Right atrium auricular region (tissue), 2 donors: ENCODE measurements around the gene ZNF845. TPM values are rescaled to one million over a fixed set of nuclear protein-coding genes. Genes with fewer than 3 reads are reported as not detected.
"Not testable (repeated sequence)": the region's sequence is repeated elsewhere in the genome, so short reads cannot be mapped to it uniquely, and the experiment has no call there.

Experiments
- DNase-seq: peaks from one replicate; pipeline ENCODE4 v3.0.0-alpha.2; 2019; ENCODE audit warnings: low spot score
- H3K27ac ChIP-seq, 2 donors: fragments of 200-600 bp; sonication (generic); 1 replicate in 1 of 2; 2 replicates in 1 of 2; pipeline ENCODE4 v1.5.1; 2016 to 2019
- H3K27me3 ChIP-seq, 2 donors: fragments of 200-600 bp; sonication (generic); one replicate each; pipeline versions ENCODE4 v1.5.1 to v1.6.0; 2017 to 2019
- H3K36me3 ChIP-seq: fragments of 200-600 bp; sonication (generic); one replicate; pipeline ENCODE4 v1.5.1; 2016
- H3K4me1 ChIP-seq, 2 donors: fragments of 200-600 bp; sonication (generic); one replicate each; pipeline versions ENCODE4 v1.5.1 to v1.6.0; 2017 to 2019
- H3K4me3 ChIP-seq, 2 donors: fragments of 200-600 bp; sonication (generic); 1 replicate in 1 of 2; 2 replicates in 1 of 2; pipeline ENCODE4 v1.5.1; 2017 to 2019; ENCODE audit warnings: mild to moderate bottlenecking in 1 of 2, moderate library complexity in 1 of 2
- H3K9me3 ChIP-seq, 2 donors: fragments of 200-600 bp; sonication (generic); one replicate each; pipeline ENCODE4 v1.5.1; 2019
- total RNA-seq, 2 donors: library from RNA; depleted of rRNA; stranded (reverse); fragments of >200 nt; gene quantifications; one replicate each; pipeline ENCODE4 v1.1.0, GENCODE V29; 2016
- TF ChIP-seq, protein P1 (sequence below), 2 donors: fragments of 200-600 bp; sonication (generic); IDR thresholded peaks; one replicate each; pipeline ENCODE4 v1.5.1; 2019; ENCODE audit warnings: antibody characterized with exemption in 2 of 2

Gene ZNF845
- total RNA-seq, 2 donors from 2014 or later, result 2.4 to 3.3 TPM

DNA sequence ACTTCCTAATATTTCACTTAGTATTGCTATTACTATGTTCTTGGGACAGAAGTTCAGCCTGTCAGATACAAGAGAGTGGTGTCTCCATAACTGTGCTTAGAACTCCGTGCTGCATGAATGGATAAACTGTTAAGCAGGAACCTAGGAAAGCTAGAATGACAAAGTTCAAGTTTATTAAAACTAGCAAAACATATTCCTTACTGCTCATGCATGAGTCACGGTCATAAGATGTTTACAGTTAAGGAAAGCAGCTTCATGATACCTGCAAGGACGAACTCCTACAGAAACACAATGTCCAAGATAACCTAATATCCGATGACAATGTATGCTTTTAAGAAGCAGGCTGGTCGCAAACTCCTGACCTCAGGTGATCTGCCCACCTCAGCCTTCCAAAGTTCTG lies 55.4 kb downstream of the ZNF845 start:
- H3K27ac ChIP-seq, result no peak overlapping the region
- H3K9me3 ChIP-seq, result no peaks in the 10 kb centered on the region
- H3K4me3 ChIP-seq, result no peak overlapping the region
- no peaks in the 10 kb centered on the region for H3K27me3 ChIP-seq
- H3K4me1 ChIP-seq, result peaks cover 0 to under 1% of the 10 kb centered on the region in 2 donors
- TF ChIP-seq, protein P1, sequence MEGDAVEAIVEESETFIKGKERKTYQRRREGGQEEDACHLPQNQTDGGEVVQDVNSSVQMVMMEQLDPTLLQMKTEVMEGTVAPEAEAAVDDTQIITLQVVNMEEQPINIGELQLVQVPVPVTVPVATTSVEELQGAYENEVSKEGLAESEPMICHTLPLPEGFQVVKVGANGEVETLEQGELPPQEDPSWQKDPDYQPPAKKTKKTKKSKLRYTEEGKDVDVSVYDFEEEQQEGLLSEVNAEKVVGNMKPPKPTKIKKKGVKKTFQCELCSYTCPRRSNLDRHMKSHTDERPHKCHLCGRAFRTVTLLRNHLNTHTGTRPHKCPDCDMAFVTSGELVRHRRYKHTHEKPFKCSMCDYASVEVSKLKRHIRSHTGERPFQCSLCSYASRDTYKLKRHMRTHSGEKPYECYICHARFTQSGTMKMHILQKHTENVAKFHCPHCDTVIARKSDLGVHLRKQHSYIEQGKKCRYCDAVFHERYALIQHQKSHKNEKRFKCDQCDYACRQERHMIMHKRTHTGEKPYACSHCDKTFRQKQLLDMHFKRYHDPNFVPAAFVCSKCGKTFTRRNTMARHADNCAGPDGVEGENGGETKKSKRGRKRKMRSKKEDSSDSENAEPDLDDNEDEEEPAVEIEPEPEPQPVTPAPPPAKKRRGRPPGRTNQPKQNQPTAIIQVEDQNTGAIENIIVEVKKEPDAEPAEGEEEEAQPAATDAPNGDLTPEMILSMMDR (IDR thresholded peaks at IDR 0.05), result no peak
- H3K36me3 ChIP-seq, result no peaks in the 10 kb centered on the region
- DNase-seq, result no peak

DNA sequence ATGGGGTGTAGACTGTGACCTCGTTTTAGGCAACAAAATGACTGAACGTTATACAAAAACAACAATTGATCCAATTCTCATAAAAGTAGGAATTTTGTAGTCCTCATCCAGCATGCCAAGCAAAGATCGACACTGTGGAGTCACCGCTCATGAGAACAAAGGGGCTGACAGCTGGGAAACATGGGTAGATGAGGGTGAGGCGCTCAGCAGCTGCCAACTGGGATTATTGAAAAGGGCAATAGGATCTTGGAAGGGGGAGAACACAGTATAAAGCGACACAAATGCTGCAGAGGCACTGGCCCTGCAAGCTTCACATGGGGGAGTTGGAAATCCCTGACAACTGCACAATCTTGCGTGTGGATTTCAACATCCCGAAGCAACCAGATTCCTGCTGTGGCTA lies 56.0 kb downstream of the ZNF845 start:
- no peaks in the 10 kb centered on the region for H3K36me3 ChIP-seq
- no peak overlapping the region for H3K4me3 ChIP-seq
- H3K9me3 ChIP-seq, result no peaks in the 10 kb centered on the region
- H3K27me3 ChIP-seq, result no peaks in the 10 kb centered on the region
- TF ChIP-seq, protein P1 (IDR thresholded peaks at IDR 0.05), result no peak
- DNase-seq, result no peak
- H3K4me1 ChIP-seq, result peaks cover 0 to 6% of the 10 kb centered on the region in 2 donors
- no peak overlapping the region for H3K27ac ChIP-seq

DNA sequence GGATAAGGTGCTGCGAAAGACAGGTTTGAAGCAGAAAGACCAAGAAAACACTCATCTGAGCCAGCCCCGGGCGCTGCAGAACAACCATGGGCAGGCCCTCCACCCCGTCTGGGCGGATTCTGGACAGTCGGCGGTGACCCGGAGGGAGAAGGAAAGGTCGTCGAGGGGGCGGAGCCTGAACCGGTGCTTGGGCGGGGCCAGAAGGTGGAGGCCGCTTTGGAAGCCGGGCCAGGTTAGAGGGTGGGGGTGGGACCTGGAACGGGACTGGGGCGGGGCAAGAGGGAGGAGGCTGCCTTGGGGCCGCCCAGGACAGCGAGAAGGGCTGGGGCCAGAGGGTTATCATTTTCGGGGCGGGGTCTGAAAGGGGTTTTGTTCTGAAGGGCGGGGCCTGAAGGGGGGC lies 56.4 kb downstream of the ZNF845 start:
- Histone ChIP-seq H3K9me3 (no peaks in the 10 kb centered on the region), H3K4me3 (no peak overlapping the region), H3K27ac (no peak overlapping the region), H3K27me3 (no peaks in the 10 kb centered on the region), H3K36me3 (no peaks in the 10 kb centered on the region), H3K4me1 (peaks cover 0 to 7% of the 10 kb centered on the region in 2 donors)
- DNase-seq, result no peak
- TF ChIP-seq, protein P1 (IDR thresholded peaks at IDR 0.05), result no peak

DNA sequence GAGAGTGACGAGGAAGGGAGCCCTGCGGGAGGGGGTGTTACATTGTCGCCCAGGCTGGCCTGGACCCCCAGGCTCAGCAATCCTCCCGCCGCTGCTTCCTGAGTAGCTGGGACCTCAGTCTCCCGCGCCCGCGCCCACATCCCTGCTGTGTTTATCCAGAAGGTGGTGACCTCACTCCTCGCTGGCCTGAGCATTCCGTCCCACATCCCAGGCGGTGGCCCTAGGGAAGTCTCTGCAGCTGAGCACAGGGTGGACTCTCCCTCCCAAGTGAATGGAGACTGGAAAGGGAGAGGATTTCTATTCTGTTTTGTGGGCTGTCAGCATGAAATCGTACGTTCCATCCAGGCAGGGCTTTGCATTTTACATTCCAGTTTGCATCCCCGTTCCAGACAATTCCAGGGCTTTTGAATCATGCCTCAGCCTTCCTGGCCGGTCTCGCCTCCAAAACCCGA lies 61.0 kb downstream of the ZNF845 start:
- Histone ChIP-seq H3K36me3 (peaks cover 8% of the 10 kb centered on the region), H3K4me3 (peak overlapping the region; percentile 70 to 77), H3K27me3 (no peaks in the 10 kb centered on the region), H3K4me1 (peaks cover 0 to 15% of the 10 kb centered on the region in 2 donors), H3K9me3 (no peaks in the 10 kb centered on the region), H3K27ac (peak overlapping the region; percentile 64 to 76)
- DNase-seq, result peak; percentile 64
- TF ChIP-seq, protein P1 (IDR thresholded peaks at IDR 0.05), result no peak

DNA sequence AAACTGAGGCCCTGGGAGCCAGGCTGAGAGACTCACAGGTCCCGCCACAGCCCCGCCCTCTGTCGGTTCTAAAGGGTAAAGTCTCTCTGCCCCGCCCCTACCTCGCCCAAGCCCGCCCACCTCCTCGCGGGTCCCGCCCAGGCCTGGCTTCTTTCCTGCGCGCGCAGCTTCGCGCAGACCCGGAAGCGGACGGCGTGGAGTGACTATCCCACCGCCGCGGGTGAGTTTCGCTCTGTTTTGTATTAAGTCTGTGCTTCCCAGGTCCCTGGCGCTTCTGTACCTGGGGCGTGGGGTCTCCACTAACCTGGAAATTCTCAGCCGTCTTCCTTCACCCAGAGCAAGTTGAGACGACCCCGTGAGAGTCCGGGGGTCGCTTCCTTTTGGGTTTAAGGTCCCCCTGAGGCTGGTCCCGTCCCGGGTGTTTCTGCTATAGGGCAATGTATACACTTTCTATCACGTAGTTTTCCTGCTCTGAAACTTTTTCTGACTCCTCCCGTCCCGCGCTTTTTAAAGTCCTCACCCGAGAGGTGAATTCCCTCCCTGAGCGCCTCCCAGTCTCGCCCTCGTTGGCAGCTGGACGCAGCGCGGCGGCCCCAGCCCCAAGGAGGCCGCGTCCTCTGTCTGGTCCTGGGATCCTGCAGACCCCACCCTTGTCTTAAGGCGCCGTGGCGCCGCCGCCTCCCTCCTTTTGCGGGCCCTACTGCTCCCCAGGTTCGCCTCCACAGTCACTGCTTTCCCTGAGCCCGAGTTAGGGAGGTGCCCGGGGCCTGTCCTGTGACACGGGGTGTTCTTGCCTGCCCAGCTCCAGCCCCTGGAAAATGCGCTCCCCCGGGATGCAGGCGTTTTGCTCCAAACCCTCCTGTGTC lies 61.7 kb downstream of the ZNF845 start, which contains the start of gene ZNF765:
Gene ZNF765, plus strand, starts transcription at position 176 of the 866 bp plus-strand sequence. CDS start 2,867 bp downstream, outside the sequence.
- TF ChIP-seq, protein P1 (IDR thresholded peaks at IDR 0.05), result peak; percentile 34 to 59
- no peaks in the 10 kb centered on the region for H3K27me3 ChIP-seq
- DNase-seq, result peak; percentile 95
- no peaks in the 10 kb centered on the region for H3K9me3 ChIP-seq
- H3K4me3 ChIP-seq, result peak within 1 kb of the TSS; percentile 70 to 77
- peaks cover 0 to 15% of the 10 kb centered on the region in 2 donors for H3K4me1 ChIP-seq
- peaks cover 8% of the 10 kb centered on the region for H3K36me3 ChIP-seq
- H3K27ac ChIP-seq, result peak within 1 kb of the TSS; percentile 64 to 76

DNA sequence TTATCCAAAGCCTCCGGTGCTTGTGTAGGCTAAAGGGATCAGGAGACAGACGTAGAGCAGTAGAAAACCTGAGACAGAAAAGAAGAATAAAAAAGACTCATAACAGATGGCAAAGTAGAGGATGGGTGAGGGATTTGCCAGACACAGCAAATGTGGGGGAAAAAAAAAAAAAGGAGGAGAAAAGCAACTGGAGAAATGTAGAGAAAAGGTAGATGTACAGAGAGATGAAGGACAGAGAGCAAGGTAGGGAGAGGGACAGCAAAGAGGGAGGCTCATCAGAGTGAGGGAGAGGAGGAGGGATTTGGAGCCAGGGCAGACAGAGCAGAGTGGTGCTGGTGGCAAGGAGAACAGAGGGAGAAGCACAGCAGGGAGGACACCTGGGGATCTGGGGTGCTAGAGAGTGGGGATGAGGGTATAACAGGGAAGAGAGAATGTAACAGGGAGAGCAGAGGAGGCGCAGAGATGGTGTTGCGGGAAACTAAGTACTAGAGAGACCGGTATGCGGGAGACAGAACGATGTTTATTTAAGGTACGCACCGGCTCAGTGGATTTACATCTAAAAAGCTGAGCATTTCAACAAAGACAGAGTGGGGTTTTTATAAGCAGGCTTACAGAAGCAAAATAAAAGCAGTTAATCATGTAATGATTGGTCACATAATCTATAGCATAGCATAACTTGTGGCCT lies 62.4 kb downstream of the ZNF845 start:
- H3K36me3 ChIP-seq, H3K9me3 ChIP-seq, DNase-seq, H3K27me3 ChIP-seq: not testable (repeated sequence)
- Histone ChIP-seq H3K4me3 (peak overlapping the region; percentile 70 to 77), H3K27ac (peak overlapping the region; percentile 64 to 76), H3K4me1 (peaks cover 0 to 15% of the 10 kb centered on the region in 2 donors)
